Osteoblast (primary cell): Measurements from ENCODE around the gene KIAA1614. TPM values are rescaled to one million over a fixed set of nuclear protein-coding genes. Genes with fewer than 3 reads are reported as not detected.

Experiments
- DNase-seq: peaks from one replicate; pipeline ENCODE4 v3.0.0; 2011; ENCODE audit warnings: low spot score, mixed read lengths; ENCODE audit not compliant: insufficient read length; ENCODE audit errors: missing footprints
- H2AFZ ChIP-seq: 2 replicates; pipeline ENCODE4 v1.6.0; 2011; ENCODE audit warnings: mild to moderate bottlenecking, low read length
- H3K27ac ChIP-seq: 2 replicates; pipeline ENCODE4 v1.5.1; 2011; ENCODE audit warnings: mild to moderate bottlenecking, low read depth, low read length, moderate library complexity
- H3K27me3 ChIP-seq: 2 replicates; pipeline ENCODE4 v1.6.0; 2012; ENCODE audit warnings: mild to moderate bottlenecking, control low read depth, inconsistent platforms, low read length, moderate library complexity; ENCODE audit not compliant: insufficient read depth
- H3K36me3 ChIP-seq: 2 replicates; pipeline ENCODE4 v1.5.1; 2011; ENCODE audit warnings: mild to moderate bottlenecking, low read length, control low read depth, moderate library complexity; ENCODE audit not compliant: insufficient read depth
- H3K4me1 ChIP-seq: 2 replicates; pipeline ENCODE4 v1.5.1; 2011; ENCODE audit warnings: mild to moderate bottlenecking, low read length, control low read depth, moderate library complexity; ENCODE audit not compliant: insufficient read depth
- H3K4me2 ChIP-seq: 2 replicates; pipeline ENCODE4 v1.6.0; 2011; ENCODE audit warnings: mild to moderate bottlenecking, low read length; ENCODE audit not compliant: insufficient read depth
- H3K4me3 ChIP-seq: fragments of 200-600 bp; sonication (generic); 3 replicates; pipeline ENCODE4 v1.5.1; 2012; ENCODE audit warnings: mild to moderate bottlenecking, low read length, inconsistent platforms; ENCODE audit not compliant: insufficient read depth
- H3K79me2 ChIP-seq: 2 replicates; pipeline ENCODE4 v1.6.0; 2012; ENCODE audit warnings: mild to moderate bottlenecking, low read length, control low read depth, inconsistent platforms; ENCODE audit not compliant: insufficient read depth
- H3K9me3 ChIP-seq: 2 replicates; pipeline ENCODE4 v1.5.1; 2011; ENCODE audit warnings: low read depth, low read length, control low read depth
- H4K20me1 ChIP-seq: 2 replicates; pipeline ENCODE4 v1.6.0; 2012; ENCODE audit warnings: mild to moderate bottlenecking, low read length, control low read depth; ENCODE audit not compliant: insufficient read depth
- total RNA-seq: library from RNA; depleted of rRNA; stranded (reverse); fragments of >200 nt; gene quantifications from 2 replicates; pipeline ENCODE4 v1.2.3, GENCODE V29; 2012
- TF ChIP-seq, protein P1 (sequence below): IDR thresholded peaks from 2 replicates; pipeline ENCODE4 v1.5.1; 2011; ENCODE audit warnings: mild to moderate bottlenecking, low read depth, low read length, moderate library complexity; ENCODE audit errors: extremely low read depth

The KIAA1614 gene
- total RNA-seq, 1 donor = 12.7 TPM

GRCh38 chr1:180981596-180982387 is 69.1 kb downstream of the KIAA1614 start:
- Histone ChIP-seq H3K79me2 (no peaks in the 10 kb centered on the region), H3K4me1 (no peaks in the 10 kb centered on the region), H4K20me1 (no peaks in the 10 kb centered on the region), H3K27me3 (no peaks in the 10 kb centered on the region), H3K4me2 (no peak overlapping the region), H3K27ac (no peak overlapping the region), H3K9me3 (no peaks in the 10 kb centered on the region), H3K4me3 (no peak overlapping the region), H3K36me3 (peaks cover 55% of the 10 kb centered on the region), H2AFZ (no peak overlapping the region)
- TF ChIP-seq, protein P1, sequence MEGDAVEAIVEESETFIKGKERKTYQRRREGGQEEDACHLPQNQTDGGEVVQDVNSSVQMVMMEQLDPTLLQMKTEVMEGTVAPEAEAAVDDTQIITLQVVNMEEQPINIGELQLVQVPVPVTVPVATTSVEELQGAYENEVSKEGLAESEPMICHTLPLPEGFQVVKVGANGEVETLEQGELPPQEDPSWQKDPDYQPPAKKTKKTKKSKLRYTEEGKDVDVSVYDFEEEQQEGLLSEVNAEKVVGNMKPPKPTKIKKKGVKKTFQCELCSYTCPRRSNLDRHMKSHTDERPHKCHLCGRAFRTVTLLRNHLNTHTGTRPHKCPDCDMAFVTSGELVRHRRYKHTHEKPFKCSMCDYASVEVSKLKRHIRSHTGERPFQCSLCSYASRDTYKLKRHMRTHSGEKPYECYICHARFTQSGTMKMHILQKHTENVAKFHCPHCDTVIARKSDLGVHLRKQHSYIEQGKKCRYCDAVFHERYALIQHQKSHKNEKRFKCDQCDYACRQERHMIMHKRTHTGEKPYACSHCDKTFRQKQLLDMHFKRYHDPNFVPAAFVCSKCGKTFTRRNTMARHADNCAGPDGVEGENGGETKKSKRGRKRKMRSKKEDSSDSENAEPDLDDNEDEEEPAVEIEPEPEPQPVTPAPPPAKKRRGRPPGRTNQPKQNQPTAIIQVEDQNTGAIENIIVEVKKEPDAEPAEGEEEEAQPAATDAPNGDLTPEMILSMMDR = no peak
- DNase-seq = no peak

DNA sequence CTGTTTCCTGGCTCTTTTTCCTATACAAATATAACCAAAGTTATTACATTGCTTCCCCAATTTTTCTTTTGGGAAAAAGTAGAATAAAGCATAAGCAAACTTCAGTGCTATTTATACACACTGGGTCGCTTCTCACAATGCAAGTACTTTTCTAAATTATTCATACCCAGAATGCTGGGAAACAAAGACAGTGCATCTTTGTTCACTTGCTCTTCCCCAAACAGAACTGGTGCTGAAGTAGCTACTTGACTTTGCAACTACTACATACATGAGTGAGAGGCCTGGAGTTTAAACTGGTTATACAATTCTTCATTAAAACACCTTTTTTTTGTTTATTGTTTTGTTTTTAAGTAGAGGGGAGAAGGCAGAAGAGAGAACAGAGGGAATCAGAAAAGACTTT is 69.7 kb downstream of the KIAA1614 start:
- Histone ChIP-seq H3K4me1 (no peaks in the 10 kb centered on the region), H3K27ac (no peak overlapping the region), H4K20me1 (no peaks in the 10 kb centered on the region), H2AFZ (no peak overlapping the region), H3K4me2 (no peak overlapping the region), H3K36me3 (peaks cover 59% of the 10 kb centered on the region), H3K27me3 (no peaks in the 10 kb centered on the region), H3K9me3 (no peaks in the 10 kb centered on the region), H3K4me3 (no peak overlapping the region), H3K79me2 (no peaks in the 10 kb centered on the region)
- TF ChIP-seq, protein P1 = no peak
- DNase-seq = no peak

DNA sequence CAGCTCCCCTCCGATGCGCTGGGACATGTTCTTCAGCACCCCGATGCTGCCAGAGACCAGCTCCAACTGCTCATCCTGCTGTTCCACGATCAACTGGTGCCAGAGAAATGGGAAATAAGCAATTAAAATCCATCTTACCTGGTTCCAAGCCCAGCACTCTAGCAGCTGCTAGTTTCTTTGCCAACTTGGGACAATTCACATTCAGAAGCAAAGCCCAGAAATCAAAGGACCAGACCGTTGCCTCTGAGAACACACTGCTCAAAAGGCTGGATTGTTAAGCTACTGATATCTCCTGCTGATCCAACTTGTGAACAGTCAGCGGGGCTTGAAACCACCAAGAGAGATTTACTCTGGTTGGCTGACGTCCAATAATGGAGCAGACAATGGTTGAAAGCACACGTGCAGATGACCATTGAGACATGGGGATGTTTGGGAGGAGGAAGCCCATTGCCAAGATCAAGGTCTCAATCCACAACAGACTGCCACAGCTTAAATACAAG is 75.6 kb downstream of the KIAA1614 start:
- TF ChIP-seq, protein P1 = no peak
- no peak overlapping the region for H3K27ac ChIP-seq
- no peaks in the 10 kb centered on the region for H3K79me2 ChIP-seq
- no peaks in the 10 kb centered on the region for H3K9me3 ChIP-seq
- H3K36me3 ChIP-seq = peaks cover 71% of the 10 kb centered on the region
- no peaks in the 10 kb centered on the region for H3K27me3 ChIP-seq
- no peaks in the 10 kb centered on the region for H4K20me1 ChIP-seq
- H3K4me2 ChIP-seq = no peak overlapping the region
- no peak for DNase-seq
- no peak overlapping the region for H2AFZ ChIP-seq
- H3K4me1 ChIP-seq = no peaks in the 10 kb centered on the region
- no peak overlapping the region for H3K4me3 ChIP-seq

- no peak overlapping the region for H3K4me2 ChIP-seq
- H4K20me1 ChIP-seq = no peaks in the 10 kb centered on the region
- no peak overlapping the region for H3K27ac ChIP-seq
- peaks cover 4% of the 10 kb centered on the region for H3K79me2 ChIP-seq
- H3K27me3 ChIP-seq = no peaks in the 10 kb centered on the region
- no peak for DNase-seq
- peaks cover 4% of the 10 kb centered on the region for H3K4me1 ChIP-seq
- TF ChIP-seq, protein P1 = no peak
- peaks cover 33% of the 10 kb centered on the region for H3K36me3 ChIP-seq
- H3K4me3 ChIP-seq = no peak overlapping the region
- H3K9me3 ChIP-seq = no peaks in the 10 kb centered on the region
- H2AFZ ChIP-seq = no peak overlapping the region
These were observed 81.6 kb downstream of the KIAA1614 start for GRCh38 chr1:180994262-180994661.
